Forelimb muscle (tissue), 1 donor: ENCODE results near the gene SLCO3A1. TPM values are rescaled to one million over a fixed set of nuclear protein-coding genes. Genes with fewer than 3 reads are reported as not detected.
"Not testable (repeated sequence)": the region's sequence is repeated elsewhere in the genome, so short reads cannot be mapped to it uniquely, and the experiment has no call there.

Source experiments
- DNase-seq: peaks from one replicate; pipeline ENCODE4 v3.0.0-alpha.2; 2013; ENCODE audit warnings: low read depth
- polyA plus RNA-seq: library from polyadenylated mRNA; unstranded; fragments of 120-200 nt; gene quantifications from one replicate; pipeline ENCODE4 v1.2.1, GENCODE V29; 2013; ENCODE audit not compliant: insufficient read length

The SLCO3A1 gene
- polyA plus RNA-seq, 1 donor, result 4.0 TPM

DNA sequence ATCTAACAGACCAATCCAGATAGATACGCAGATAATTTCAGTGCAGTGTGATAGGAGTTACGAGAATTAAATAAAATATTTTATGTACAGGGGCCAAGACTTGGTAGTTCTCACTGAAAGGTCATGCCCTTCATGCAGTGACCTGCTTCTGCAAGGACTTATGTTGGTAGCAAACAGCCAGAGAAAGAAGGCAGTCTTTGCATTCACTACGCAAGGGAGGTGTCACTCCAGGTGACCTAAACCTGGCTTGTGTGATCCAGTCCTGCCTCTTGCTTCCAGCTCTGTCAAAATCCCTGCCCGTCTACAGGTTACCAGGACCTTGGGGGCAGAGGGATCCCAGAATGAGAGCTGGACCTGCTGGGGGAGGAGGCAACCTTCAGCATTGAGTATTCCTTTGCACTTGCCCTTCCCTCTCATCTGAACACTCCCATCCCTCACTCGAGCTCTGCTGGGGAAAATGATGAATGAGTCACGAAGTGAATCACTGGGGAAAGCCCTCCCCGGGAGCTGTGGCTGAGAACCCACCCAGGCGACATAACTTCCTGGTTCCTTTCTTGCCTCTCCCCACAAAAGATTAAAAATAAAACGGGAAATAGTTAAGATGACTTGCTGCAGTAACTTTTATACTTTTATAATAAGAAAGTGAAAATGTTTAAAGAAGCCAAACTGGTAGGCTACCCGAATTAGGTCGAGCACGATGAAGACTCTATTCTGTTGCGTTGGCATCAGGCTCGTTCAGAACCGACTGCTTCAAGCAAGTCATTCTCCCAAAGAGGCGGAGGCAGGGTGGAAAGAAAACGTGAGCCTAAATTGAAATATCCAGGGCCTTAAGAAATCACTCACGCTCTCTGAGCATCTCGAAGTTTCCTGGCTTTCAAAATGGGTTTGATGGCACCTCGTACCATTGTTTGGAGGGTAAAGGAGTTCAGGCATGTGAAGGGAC, 216.1 kb downstream of the SLCO3A1 start:
- no peak for DNase-seq

DNA sequence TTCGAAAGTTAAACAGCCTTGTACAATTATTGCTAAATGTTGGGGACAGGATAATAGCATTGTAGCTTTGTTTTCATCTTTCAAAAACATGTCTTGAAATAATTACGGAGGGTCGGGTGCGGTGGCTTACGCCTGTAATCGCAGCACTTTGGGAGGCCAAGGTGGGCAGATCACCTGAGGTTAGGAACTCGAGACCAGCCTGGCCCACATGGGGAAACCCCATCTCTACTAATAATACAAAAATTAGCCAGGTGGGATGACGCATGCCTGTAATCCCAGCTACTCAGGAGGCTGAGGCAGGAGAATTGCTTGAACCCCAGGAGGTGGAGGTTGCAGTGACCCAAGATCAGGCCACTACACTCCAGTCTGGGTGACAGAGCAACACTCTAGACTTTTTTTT, 216.7 kb downstream of the SLCO3A1 start:
- DNase-seq, result not testable (repeated sequence)

DNA sequence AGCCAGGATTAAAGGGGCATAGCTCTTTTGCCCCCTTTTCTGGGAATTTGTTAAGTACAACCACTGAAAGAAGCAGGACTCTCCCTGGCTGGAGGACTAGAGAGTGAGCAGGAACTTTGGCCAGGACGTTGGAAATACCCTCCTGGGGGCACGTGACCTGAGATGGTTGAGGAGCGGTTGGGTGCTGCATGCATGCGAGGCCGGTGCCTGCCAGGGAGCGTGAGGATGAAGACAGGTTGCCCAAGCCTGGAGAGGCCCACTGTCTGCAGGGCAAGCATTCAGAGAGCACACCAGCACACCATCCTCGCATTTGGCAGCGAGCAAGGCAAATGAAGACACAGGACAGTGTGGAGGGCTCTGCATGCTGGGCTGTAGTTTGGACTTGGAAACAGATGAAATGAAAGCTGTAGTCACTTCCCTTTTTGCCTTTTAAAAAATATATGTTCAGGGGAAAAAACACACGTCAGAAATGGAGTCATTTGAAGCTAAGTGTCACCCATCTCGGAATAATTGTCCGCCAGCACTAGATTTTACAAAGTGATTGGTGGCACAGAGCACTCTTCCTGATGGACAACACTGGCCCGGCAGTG, 217.6 kb downstream of the SLCO3A1 start:
- no peak for DNase-seq

DNA sequence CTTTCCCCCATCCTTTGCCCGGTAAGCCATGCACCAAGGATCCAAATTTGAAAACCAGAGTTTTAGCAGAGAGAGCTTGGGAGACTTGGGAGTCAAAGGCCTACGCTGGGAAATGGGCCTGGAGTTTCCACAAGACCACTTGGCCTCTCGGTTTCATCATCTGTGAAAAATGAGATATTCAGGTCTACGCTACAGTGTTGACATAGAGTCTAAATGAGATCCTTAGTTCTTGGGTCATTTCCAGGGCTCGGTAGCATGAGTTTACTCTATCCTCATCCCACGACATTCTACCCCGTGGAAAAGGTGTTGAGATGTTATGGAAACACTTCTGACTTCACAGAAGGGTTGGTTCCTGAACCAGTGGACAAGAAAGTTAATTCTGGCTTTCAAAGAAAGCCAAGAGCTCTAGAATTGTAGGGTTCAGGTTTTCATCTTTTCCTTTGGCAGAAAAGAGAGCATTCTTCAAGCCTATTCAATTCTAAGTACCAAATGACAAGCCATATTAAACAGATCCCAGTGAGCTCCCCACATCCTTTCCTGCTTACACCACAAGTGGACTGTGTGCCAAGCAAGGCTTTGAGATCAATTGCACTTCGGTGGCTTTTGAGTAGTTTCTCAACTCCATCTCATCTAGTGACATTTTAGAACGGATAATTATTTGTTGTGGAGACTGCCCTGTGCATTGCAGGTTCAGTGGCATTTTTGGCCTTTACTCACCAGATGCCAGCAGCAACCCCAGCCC, 219.7 kb downstream of the SLCO3A1 start:
- no peak for DNase-seq

DNA sequence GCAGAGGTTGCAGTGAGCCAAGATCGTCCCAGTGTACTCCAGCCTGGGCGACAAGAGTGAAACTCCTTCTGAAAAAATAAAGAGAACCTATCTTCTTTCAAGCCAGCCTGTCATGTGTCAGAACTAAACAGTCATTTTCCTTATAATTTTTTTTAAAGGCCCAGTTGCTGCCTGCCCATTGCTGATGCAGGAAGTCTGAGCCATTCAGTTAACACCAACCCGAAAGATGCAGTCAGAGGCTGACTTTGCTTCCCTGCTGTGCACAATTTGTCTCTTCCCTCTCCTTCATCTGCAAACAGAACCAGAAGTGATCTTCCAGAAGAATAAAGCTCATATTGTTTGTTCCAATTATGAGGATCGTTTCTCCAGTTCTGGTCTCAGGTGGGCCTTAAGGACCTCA, 220.6 kb downstream of the SLCO3A1 start:
- no peak for DNase-seq

DNA sequence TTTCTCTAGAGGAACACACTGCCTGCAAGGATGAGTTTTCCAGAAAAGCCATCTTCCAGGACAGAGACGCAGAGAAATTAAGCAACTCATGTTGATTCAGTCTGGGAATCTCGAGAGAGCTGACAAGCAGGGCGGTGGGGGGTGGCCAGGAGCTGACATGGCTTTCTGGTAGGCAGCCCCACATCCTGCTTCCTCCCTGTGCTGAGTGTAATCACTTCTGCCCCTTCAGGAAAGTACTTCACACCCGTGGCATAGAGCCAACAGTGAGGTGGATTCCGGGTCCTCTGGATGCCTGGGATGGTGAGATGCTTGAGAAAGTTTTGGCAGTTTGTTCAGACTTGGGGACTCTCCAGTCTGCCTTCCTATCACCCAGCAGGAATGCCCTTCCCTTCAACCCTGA, 221.1 kb downstream of the SLCO3A1 start:
- no peak for DNase-seq

DNA sequence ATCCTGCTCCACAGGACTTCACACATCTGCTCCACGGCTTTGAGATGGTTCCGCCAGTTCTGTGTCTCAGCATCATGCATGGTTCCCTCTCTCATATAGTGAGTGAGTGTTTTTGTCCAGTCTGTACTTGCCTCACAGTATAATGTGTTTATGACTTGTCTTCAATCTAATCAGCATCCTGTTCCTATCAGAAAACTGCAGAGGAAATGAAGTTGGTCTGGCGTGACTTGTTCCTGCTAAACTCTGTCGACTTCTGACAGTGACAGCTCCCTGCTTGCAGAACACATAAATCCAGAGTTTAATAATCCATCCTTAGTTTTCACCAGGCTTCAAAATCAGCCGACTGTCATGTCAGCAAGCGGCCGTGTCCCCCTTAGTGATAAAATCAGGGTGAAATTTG, 222.3 kb downstream of the SLCO3A1 start:
- DNase-seq, result no peak

DNA sequence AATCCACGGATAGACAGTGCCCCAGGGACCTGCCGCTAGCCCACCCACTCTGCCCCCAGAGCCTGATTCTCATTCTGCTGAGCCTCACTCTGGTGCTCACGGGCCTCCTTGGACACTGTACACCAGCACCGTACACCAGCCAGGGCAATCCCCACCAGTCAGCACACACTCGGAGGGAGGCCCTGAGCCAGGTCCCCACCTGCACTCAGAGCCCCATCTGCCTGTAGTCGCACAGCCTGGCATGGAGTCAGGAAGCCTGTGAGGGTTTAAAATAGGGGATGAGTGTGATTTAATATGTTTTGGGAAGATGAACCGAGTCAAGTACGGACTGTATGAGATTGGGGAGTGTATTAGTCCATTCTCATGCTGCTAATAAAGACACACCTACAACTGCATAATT, 223.0 kb downstream of the SLCO3A1 start:
- no peak for DNase-seq

DNA sequence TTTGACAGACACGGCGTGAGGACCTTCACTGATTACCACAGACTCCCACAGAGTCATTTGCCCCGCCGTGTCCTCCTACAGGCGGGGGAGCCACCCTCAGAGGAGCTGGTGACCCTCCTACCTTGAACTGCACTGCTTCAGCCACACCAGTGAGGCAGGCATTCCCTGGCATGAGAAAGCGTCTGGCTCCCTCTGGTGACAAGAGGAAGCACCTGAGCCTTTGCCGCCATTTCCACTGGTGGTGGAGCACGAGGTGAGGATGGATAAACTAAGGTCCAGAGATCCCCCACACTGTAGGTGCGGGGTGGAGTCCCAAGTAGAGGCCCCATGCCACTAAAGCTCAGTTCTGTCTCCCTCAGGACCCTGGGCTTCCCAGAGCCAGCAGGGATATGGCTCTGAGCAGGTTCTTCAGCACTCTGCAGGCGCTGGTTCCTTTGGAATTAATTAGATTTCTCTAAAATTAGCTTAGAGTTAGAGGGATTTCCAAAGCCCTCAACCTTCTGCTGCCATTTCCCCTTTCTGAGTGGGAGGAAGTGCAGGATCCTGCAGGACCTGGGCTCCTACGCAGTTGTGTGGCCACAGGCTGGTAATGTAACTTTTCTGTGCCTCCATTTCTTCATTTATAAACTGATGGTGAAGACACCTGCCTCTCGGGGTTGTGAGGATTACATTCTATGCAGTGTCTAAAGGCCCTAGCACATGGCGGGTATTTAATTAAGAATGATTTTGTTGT, 224.0 kb downstream of the SLCO3A1 start:
- DNase-seq, result peak; percentile 11

DNA sequence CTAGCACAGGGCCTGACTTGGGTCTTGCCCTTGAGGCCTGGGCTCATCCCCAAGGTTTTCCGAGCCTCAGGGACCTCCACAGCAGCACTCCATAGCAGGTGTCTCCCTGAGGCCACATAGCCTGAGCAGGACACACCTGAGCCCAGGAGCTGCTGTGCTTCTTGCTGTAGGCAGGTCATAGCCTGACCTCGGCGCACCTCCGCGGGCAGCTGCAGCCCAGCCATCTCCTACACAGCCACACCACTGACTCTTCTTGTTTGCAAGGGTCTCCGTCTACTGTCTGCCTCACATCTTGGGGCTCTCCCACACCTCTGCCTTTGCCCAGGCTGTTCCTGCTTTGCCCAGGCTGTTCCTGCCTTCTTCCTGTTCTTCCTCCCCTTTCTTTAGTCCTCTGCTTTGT, 224.8 kb downstream of the SLCO3A1 start:
- no peak for DNase-seq

DNA sequence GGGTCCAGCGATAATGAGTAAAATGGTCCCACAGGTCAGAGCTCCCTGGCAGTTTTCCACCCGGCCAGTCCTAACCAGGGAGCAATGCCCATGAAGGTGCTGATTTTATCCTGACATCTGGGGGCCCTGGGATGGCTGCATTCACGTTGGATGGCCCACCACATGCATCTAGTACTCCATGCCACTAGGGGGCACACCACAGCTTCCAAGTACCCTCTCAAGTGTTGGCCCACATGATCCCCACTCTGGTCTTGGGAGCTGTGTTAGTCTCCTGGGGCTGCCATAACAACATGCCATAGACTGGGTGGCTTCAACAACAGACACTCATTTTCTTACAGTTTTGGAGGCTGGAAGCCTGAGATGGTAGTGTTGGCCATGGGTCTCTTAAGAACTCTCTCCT, 225.5 kb downstream of the SLCO3A1 start:
- no peak for DNase-seq

DNA sequence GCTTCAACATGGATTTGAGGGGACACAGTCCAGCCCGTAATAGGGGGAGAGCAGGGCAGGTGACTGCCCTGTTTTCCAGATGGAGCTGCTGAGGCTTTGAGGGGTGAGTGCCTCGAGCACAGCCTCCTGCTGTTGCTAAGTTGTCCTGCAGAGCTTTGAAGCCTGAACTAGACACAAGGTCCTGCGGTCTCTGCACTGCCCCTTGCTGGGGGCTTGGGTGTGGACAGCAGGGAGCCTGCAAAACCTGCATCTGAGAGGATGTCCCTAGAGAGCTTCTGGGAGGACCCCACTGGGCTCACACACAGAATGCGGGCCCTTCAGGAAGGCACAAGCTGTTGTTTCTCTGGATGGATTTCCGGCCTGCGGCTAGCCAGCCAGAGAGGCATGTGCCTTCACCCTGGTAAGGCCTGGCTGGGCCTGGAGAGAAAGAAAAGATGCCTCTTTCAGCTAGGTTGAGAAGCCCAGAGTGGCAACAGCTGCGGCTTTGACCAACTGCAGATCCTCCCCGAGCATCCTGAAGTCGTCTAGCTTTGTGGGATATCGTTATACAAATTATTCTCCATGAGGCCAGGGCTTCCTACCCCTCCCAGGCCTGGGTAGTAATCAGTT, 226.2 kb downstream of the SLCO3A1 start:
- DNase-seq, result no peak

DNA sequence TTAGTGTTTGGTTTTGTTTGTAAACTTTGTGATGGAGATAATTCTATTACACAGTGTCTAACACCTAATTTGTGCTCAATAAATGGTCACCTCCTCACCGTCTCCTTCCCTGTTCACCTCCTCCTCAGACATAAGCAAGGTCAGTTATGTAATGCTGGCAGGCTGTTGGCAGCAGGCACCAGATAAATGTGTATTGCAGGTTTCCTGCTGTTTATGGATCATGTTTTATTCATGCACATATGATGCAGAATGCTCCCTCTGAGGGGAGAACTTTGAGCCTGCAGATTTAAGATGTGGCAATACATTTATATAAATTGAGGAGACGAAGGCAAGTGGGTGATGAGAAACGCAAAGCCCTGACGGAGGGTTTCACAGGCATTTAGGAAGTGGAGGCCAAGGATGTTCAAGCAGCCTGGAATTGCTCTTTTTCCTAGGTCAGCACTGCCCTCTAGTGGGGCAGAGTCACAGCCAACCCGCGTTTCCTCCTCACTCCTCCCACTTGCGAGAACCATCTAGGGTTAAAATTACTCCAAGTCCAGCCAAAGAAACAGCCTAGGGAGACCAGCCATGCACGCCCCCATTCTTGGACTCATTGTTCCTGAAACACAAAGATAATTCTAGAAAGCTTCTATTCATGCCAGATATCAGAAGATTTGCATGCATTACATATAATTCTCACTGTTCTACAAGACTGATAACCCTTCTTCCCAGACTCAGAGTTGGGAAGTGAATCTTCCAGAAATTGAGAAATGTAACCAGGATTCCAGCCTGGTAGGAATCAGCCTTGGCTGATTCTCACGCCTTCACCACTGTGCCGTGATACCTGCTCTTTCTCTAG, 228.7 kb downstream of the SLCO3A1 start:
- DNase-seq, result peak; percentile 52

DNA sequence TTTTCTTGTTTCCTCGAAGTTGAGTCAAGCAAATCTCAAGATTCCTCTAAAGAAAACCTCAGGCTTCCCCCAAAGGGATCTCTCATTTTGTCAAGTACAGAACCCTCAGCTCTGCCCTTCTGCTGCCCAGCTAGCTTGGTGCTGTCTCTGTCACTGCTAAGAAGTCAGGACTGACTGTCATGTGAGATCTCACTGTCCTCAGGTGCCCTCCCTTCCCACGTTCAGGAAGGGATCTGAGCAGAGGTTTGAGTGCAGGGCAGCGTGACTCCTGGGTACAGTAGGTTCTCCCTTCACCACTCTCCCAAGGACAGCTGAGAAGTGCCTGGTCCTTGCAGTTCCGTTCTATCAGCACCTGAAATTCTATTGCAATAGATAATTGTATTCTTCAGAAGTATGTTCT, 229.7 kb downstream of the SLCO3A1 start:
- DNase-seq, result no peak

DNA sequence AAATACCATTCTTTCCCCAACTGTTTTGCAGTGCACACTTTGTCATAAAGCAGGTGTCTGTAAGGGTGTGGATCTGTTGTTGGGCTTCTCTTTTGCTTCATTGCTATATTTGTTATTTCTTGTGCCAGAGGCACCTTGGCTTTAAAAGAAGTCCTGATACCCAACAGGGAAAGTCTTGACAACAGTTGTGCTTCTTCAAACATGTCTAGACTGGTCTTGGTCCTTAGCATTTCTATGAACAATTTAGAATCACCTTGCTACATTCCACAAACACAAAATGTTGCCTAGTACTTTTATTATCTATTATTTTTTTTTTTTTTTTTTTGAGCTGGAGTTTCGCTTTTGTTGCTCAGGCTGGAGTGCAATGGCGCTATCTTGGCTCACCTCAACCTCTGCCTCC, 233.7 kb downstream of the SLCO3A1 start:
- no peak for DNase-seq

DNA sequence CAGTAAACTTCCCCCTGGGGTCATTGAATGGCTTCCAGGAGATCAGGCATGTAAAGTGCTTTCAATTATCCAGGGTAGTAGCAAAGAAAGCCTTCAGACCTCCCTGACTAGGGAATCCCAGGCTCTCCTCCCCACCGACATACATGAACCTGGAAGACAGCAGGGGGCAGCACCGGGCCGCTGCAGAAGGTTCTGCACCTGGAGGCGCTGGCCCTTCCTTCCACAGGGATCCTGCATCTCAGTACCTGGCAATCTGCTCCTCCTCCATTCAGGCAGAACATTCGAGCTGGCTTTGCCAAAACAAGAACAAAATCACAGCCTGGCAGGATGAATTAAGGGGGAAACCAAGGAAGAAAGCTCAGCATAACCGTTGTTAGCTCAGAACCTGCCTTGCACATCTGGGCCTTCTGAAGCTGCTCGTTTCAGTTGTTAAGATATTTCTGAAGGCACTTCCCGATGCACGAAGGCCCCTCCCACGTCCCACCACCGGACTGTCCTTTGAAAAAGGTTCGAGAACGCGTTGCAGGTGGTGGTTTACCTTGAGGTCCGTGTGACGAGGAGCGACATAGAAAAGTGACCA, 237.7 kb downstream of the SLCO3A1 start:
- DNase-seq, result no peak

DNA sequence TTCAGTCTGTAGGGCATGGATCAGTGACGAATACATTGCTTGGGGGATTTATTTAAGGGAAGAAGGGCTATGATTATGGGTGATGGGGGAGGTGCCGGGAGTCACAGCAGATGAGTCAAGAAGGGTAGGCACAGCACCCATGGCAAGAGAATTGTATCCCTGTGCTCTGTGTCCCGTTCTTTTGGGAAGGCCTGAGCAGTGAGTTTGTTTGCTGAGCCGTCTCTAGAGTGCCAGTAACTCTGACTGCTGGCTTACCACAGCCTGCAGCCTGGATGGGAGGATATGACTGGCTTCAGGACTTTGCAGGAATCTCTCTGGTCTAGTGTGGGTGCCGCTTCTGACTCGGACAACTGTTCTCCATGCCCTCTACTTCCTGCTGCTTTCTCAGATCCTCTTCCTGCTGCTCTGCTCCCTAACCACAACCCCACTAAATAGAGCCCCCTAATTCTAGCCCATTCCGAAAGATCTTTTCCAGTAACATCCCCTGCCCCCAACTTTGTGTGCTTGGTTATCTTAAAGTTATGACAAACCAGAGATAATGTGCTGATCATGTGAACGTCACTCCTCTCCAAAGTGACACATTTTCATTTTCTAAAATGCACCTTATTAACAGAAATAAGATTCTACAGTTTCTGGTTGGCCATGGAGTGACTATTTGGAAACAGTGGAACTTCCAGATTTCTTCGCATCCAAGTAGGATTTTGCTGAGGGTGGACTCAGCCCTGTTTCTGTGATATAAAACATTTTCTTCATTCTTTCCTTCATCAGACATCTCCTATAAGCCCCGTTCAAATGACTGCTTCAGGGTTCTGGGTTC, 239.0 kb downstream of the SLCO3A1 start:
- no peak for DNase-seq

DNA sequence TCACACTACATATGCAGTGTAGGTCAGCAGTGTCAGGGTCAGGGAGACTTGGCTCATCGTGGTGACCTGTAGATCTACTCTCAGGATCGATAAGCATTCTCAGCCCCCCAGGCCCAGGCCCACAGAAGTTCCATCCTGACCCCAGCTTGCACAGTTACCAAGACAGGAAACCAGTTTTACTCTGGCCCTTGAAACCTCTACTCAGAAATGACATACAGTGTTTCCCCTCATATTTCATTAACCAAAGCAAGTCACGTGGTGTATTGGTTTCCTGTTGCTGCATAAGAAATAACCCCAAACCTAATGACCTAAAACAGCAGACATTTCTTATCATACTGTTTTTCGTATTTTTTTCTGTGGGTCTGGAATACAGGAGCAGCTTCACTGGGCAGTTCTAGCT, 242.2 kb downstream of the SLCO3A1 start:
- DNase-seq, result no peak

DNA sequence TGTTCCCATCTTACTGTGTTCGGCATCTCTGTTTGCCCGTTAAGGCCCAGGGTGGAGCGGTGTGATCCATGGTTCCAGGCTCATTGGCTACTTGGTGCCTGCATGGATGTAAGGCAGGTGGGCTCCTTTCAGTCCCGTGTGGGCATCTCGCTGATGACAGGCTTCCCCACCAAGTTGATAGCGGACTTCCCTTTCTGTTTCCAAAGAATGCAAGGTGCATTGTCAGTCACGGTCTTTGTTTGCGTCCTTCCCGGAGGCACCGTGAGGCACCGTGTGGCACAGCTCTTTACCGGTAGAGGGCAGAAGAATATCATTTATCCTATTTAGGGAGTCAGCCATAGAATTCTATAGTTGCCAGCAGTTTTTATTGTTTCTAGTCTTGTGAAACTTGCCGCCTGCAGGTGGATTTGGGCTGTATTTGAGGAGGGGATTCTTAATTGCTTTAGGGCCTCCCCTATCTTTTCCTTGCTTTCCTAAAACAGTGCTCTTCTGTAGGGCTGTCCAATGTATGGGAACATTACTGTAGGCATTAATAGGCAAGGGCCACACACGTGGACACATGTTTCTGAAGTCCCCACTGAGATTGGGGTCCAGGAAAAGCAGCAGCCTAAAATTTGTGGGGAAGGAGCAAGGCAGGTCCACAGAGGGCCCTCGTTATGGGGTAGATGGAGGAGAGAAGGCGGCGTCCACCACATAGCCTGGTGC, 244.1 kb downstream of the SLCO3A1 start:
- peak; percentile 35 for DNase-seq
